ENCODE measurements around the gene CYP19A1. TPM values are rescaled to one million over a fixed set of nuclear protein-coding genes. Genes with fewer than 3 reads are reported as not detected.
A peak's percentile ranks its signal among the peaks of the same experiment; 100 is the strongest.

Gene CYP19A1
- polyA plus RNA-seq, 1 of the 3 experiments (the other 2 are of a cell fraction): 0.03 TPM

DNA sequence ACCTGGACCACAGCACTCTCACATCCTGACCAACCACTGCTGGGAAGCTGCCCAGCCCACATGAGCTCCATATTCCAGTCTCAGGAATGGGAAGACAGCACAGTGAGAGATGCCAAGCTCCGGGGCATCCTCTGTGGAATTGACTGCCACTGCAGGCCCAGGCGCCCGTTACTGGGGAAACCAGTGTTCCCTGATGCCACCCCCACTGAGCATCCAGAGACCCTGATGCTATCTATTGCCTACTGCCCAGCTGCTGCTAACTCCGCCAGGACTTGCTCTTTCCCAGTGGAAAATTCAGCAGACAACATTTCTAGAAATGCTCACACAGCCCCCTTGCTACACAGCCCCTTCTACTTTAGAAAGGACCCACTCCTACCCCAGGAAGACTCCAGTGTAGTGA is 57.6 kb downstream of the CYP19A1 start:
- H3K27ac ChIP-seq (ENCODE audit: low read depth in 2 of 2, low read length in 1 of 2): peak overlapping the region in 1 of 2 experiments; percentile 4; a peak in 1 of 4 replicates
- no peaks in the 10 kb centered on the region for H3K9me2 ChIP-seq
- H2AFZ ChIP-seq (ENCODE audit: low read depth): no peak overlapping the region
- H3K9me3 ChIP-seq: no peaks in the 10 kb centered on the region
- no peaks in the 10 kb centered on the region for H3K36me3 ChIP-seq (replicated peaks in 1 of 2; ENCODE audit: control insufficient read depth in 1 of 2, insufficient read depth in 2 of 2, low read length in 1 of 2)
- no peak overlapping the region for H3K9ac ChIP-seq
- ChIA-PET POLR2A (no interaction called here), CTCF (interaction anchor here (0.8 to 5.9 kb wide), 24 partner anchors 9 to 149 kb away, joined by 3 to 77 read pairs (median 4); no protein-coding TSS in a partner anchor)
- H3K27me3 ChIP-seq (ENCODE audit: insufficient read depth): peaks cover 21% of the 10 kb centered on the region; the same call in 1 of the 2 replicates
- no peaks in the 10 kb centered on the region for H3F3A ChIP-seq (replicated peaks; ENCODE audit: insufficient read depth)
- TF ChIP-seq GATA2 (CRISPR knock-in tag; IDR thresholded peaks at IDR 0.05): no peak
- no peak for TF ChIP-seq FOSL2 (IDR thresholded peaks at IDR 0.05; ENCODE audit: borderline replicate concordance, low read depth)
- TF ChIP-seq USF2 (IDR thresholded peaks at IDR 0.05; ENCODE audit: borderline replicate concordance, low read depth, low read length): no peak
- TF ChIP-seq, protein P1, sequence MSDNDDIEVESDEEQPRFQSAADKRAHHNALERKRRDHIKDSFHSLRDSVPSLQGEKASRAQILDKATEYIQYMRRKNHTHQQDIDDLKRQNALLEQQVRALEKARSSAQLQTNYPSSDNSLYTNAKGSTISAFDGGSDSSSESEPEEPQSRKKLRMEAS (IDR thresholded peaks at IDR 0.05; ENCODE audit: low read depth): no peak
- TF ChIP-seq TAF1 (IDR thresholded peaks at IDR 0.05; ENCODE audit: borderline replicate concordance, low read depth, low read length): no peak
- TF ChIP-seq TCF12 (IDR thresholded peaks at IDR 0.05): no peak
- TF ChIP-seq MXI1 (IDR thresholded peaks at IDR 0.05; ENCODE audit: low read depth, low read length): no peak
- no peak for TF ChIP-seq RFX5 (IDR thresholded peaks at IDR 0.05; ENCODE audit: low read length)
- TF ChIP-seq, protein P2, sequence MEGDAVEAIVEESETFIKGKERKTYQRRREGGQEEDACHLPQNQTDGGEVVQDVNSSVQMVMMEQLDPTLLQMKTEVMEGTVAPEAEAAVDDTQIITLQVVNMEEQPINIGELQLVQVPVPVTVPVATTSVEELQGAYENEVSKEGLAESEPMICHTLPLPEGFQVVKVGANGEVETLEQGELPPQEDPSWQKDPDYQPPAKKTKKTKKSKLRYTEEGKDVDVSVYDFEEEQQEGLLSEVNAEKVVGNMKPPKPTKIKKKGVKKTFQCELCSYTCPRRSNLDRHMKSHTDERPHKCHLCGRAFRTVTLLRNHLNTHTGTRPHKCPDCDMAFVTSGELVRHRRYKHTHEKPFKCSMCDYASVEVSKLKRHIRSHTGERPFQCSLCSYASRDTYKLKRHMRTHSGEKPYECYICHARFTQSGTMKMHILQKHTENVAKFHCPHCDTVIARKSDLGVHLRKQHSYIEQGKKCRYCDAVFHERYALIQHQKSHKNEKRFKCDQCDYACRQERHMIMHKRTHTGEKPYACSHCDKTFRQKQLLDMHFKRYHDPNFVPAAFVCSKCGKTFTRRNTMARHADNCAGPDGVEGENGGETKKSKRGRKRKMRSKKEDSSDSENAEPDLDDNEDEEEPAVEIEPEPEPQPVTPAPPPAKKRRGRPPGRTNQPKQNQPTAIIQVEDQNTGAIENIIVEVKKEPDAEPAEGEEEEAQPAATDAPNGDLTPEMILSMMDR (IDR thresholded peaks at IDR 0.05): no peak
- TF ChIP-seq SIN3A (IDR thresholded peaks at IDR 0.05; ENCODE audit: borderline replicate concordance, low read depth, low read length): no peak
- TF ChIP-seq, protein P3, sequence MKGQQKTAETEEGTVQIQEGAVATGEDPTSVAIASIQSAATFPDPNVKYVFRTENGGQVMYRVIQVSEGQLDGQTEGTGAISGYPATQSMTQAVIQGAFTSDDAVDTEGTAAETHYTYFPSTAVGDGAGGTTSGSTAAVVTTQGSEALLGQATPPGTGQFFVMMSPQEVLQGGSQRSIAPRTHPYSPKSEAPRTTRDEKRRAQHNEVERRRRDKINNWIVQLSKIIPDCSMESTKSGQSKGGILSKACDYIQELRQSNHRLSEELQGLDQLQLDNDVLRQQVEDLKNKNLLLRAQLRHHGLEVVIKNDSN (IDR thresholded peaks at IDR 0.05; ENCODE audit: borderline replicate concordance, low read depth): no peak
- TF ChIP-seq JUND (IDR thresholded peaks at IDR 0.05): no peak
- TF ChIP-seq TEAD4 (IDR thresholded peaks at IDR 0.05; ENCODE audit: borderline replicate concordance, insufficient read depth): no peak
- no peak for TF ChIP-seq POLR2AphosphoS5 (IDR thresholded peaks at IDR 0.05; ENCODE audit: low read depth, low read length)
- TF ChIP-seq, protein P4, sequence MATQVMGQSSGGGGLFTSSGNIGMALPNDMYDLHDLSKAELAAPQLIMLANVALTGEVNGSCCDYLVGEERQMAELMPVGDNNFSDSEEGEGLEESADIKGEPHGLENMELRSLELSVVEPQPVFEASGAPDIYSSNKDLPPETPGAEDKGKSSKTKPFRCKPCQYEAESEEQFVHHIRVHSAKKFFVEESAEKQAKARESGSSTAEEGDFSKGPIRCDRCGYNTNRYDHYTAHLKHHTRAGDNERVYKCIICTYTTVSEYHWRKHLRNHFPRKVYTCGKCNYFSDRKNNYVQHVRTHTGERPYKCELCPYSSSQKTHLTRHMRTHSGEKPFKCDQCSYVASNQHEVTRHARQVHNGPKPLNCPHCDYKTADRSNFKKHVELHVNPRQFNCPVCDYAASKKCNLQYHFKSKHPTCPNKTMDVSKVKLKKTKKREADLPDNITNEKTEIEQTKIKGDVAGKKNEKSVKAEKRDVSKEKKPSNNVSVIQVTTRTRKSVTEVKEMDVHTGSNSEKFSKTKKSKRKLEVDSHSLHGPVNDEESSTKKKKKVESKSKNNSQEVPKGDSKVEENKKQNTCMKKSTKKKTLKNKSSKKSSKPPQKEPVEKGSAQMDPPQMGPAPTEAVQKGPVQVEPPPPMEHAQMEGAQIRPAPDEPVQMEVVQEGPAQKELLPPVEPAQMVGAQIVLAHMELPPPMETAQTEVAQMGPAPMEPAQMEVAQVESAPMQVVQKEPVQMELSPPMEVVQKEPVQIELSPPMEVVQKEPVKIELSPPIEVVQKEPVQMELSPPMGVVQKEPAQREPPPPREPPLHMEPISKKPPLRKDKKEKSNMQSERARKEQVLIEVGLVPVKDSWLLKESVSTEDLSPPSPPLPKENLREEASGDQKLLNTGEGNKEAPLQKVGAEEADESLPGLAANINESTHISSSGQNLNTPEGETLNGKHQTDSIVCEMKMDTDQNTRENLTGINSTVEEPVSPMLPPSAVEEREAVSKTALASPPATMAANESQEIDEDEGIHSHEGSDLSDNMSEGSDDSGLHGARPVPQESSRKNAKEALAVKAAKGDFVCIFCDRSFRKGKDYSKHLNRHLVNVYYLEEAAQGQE (IDR thresholded peaks at IDR 0.05; ENCODE audit: low read depth, low read length): no peak
- no peak for TF ChIP-seq EP300 (IDR thresholded peaks at IDR 0.05; ENCODE audit: borderline replicate concordance in 1 of 2, low read depth in 1 of 2, low read length in 1 of 2)
- no peak for TF ChIP-seq RCOR1 (IDR thresholded peaks at IDR 0.05; ENCODE audit: low read length)
- TF ChIP-seq, protein P5, sequence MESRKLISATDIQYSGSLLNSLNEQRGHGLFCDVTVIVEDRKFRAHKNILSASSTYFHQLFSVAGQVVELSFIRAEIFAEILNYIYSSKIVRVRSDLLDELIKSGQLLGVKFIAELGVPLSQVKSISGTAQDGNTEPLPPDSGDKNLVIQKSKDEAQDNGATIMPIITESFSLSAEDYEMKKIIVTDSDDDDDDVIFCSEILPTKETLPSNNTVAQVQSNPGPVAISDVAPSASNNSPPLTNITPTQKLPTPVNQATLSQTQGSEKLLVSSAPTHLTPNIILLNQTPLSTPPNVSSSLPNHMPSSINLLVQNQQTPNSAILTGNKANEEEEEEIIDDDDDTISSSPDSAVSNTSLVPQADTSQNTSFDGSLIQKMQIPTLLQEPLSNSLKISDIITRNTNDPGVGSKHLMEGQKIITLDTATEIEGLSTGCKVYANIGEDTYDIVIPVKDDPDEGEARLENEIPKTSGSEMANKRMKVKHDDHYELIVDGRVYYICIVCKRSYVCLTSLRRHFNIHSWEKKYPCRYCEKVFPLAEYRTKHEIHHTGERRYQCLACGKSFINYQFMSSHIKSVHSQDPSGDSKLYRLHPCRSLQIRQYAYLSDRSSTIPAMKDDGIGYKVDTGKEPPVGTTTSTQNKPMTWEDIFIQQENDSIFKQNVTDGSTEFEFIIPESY (IDR thresholded peaks at IDR 0.05; ENCODE audit: borderline replicate concordance, low read depth): no peak
- no peaks in the 10 kb centered on the region for H3K79me2 ChIP-seq (ENCODE audit: insufficient read depth)
- H4K20me1 ChIP-seq (ENCODE audit: insufficient read depth): no peaks in the 10 kb centered on the region
- H3K4me3 ChIP-seq (ENCODE audit: low read depth in 2 of 2, low read length in 1 of 2): no peak overlapping the region
- peak; percentile 63 for DNase-seq
- WGBS (ENCODE audit: low lambda C conversion rate): 43% methylated on average over 4 of the region's 4 CpGs
- H3K4me2 ChIP-seq: no peak overlapping the region
- peaks cover 0 to 8% of the 10 kb centered on the region in 2 experiments; a peak in 1 of 4 replicates for H3K4me1 ChIP-seq (ENCODE audit: control insufficient read depth in 1 of 2, insufficient read depth in 2 of 2, low read depth in 1 of 2, low read length in 1 of 2)

Data from SK-N-SH (cell line).